WERI-Rb-1 (cell line): Measurements from ENCODE around the gene TTYH2.
A peak's percentile ranks its signal among the peaks of the same experiment; 100 is the strongest.
"Not testable (repeated sequence)": the region's sequence is repeated elsewhere in the genome, so short reads cannot be mapped to it uniquely, and the experiment has no call there.

Source experiments
- DNase-seq: peaks from one replicate; pipeline ENCODE4 v3.0.0-alpha.2; 2020
- H3K27ac ChIP-seq: fragments of 250-450 bp; sonication (Bioruptor Pico); 2 replicates; pipeline ENCODE4 v1.5.1; 2020; ENCODE audit warnings: mild to moderate bottlenecking, moderate library complexity
- H3K27me3 ChIP-seq: fragments of 250-450 bp; sonication (Bioruptor Pico); 2 replicates; pipeline ENCODE4 v1.5.1; 2021; ENCODE audit warnings: mild to moderate bottlenecking, low read depth, moderate library complexity; ENCODE audit not compliant: insufficient read depth, severe bottlenecking
- H3K36me3 ChIP-seq: fragments of 250-450 bp; sonication (Bioruptor Pico); 2 replicates; pipeline ENCODE4 v1.5.1; 2020; ENCODE audit warnings: mild to moderate bottlenecking, moderate library complexity
- H3K4me3 ChIP-seq: 2 replicates; pipeline ENCODE4 v1.5.1; 2011; ENCODE audit warnings: low read depth, mild to moderate bottlenecking, control low read depth, low read length
- H3K9me3 ChIP-seq: fragments of 250-450 bp; sonication (Bioruptor Pico); 2 replicates; pipeline ENCODE4 v1.5.1; 2021; ENCODE audit warnings: mild to moderate bottlenecking, moderate library complexity; ENCODE audit not compliant: severe bottlenecking
- TF ChIP-seq, protein P1 (sequence below): IDR thresholded peaks from 2 replicates; pipeline ENCODE4 v1.5.1; 2011; ENCODE audit warnings: low read depth, mild to moderate bottlenecking, control low read depth, inconsistent platforms, low read length

The TTYH2 gene

DNA sequence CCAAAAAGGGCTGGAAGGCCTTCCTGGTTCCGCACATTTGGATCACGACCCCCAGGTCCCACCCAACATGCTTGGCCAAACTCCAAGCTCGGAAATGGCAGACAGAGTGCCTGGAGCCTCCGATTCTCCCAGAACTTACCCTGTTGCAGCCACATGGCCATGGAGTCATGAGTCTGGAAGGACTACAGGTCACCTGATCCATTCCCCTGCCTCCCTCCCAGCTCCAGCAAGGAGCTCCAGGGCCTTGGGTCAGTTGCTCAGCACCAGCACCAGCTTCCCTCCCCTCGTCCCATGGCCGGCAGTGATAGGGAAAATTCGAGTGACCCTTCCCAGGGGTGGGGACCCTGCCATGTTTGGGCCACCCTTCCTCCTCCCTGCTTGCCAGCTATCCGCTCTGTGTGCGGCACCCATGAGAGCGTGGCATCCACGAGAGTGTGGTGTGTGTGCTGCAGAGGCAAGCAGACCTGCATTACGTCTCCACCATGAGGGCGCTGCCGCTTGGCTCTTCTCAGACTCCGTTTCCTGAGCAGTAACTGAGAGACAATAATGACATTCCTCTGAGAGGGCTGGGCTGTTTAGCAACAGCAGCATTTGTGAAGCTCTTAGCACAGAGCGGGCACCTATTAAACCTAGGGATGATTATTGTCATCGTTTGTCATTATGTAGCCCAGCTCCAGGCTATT lies 31.2 kb upstream of the TTYH2 start:
- Histone ChIP-seq H3K36me3 (no peaks in the 10 kb centered on the region), H3K27me3 (no peaks in the 10 kb centered on the region), H3K27ac (no peak overlapping the region), H3K4me3 (no peak overlapping the region), H3K9me3 (peaks cover 5% of the 10 kb centered on the region)
- DNase-seq = no peak
- TF ChIP-seq, protein P1, sequence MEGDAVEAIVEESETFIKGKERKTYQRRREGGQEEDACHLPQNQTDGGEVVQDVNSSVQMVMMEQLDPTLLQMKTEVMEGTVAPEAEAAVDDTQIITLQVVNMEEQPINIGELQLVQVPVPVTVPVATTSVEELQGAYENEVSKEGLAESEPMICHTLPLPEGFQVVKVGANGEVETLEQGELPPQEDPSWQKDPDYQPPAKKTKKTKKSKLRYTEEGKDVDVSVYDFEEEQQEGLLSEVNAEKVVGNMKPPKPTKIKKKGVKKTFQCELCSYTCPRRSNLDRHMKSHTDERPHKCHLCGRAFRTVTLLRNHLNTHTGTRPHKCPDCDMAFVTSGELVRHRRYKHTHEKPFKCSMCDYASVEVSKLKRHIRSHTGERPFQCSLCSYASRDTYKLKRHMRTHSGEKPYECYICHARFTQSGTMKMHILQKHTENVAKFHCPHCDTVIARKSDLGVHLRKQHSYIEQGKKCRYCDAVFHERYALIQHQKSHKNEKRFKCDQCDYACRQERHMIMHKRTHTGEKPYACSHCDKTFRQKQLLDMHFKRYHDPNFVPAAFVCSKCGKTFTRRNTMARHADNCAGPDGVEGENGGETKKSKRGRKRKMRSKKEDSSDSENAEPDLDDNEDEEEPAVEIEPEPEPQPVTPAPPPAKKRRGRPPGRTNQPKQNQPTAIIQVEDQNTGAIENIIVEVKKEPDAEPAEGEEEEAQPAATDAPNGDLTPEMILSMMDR = no peak

DNA sequence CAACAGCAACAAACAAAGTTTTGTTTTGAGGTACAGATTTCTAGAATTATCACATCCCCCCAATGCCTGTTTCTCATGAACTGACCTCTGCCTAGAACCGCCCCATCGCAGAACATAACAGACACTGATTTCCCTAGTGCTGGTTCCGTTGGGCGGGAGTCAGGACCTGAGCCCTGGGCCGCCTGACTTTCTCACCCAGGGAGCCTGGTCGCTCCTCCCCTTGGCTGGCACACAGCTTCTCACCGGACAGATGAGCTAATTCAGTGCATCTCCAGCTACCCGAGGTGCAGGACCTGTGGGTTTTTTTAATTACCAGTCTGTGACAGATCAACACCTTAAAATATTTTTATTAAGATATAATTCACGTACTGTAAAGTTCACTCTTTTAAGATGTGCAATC lies 30.0 kb upstream of the TTYH2 start:
- no peak for DNase-seq
- Histone ChIP-seq H3K36me3 (no peaks in the 10 kb centered on the region), H3K9me3 (peaks cover 5% of the 10 kb centered on the region), H3K27ac (no peak overlapping the region), H3K4me3 (no peak overlapping the region), H3K27me3 (no peaks in the 10 kb centered on the region)
- TF ChIP-seq, protein P1 = no peak

DNA sequence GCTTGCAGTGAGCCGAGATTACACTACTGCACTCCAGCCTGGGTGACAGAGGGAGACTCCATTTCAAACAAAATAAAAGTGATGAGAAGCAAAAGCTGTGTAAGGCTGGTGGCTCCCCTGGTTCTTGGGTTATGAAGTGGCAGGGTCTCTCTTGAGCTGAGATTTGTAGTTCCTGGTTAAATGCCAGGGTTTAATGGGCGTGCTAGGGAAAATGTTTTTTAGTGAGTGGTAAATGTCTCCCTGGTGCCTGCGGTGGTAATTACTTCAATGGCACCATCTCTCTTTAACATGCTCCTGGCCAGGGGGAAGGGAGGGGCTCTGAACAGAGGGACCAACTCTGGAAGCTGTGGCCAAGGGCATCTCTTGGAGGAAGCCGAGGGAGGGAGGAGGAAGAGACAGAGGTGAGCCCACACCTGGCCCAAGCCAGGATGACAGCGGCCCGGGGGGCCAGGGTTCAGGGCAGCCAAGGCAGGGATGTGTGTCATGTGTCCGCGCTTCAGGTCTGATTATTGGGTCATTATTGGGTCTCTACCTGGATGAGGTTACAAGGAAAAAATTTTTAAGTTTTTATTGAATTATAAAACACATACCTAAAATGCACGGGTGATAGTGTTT lies 27.7 kb upstream of the TTYH2 start:
- no peak overlapping the region for H3K4me3 ChIP-seq
- TF ChIP-seq, protein P1 = no peak
- no peaks in the 10 kb centered on the region for H3K9me3 ChIP-seq
- no peaks in the 10 kb centered on the region for H3K27me3 ChIP-seq
- H3K36me3 ChIP-seq = no peaks in the 10 kb centered on the region
- DNase-seq = no peak
- H3K27ac ChIP-seq = no peak overlapping the region

DNA sequence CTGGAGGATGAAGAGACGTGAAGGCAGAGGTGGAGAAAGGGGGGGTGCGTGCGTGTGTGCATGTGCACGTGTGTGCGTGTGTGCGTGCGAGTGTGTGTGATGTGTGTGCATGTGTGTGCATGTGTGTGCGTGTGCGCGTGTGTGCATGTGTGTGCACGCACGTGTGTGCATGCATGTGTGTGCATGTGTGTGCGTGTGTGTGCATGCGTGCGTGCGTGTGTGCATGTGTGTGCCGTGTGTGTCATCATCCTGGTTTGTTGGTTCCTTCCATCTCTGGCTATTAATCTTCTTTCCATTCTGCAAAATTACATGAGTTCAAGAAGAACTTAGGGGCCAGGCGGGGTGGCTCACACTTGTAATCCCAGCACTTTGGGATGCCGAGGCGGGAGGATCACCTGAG lies 26.9 kb upstream of the TTYH2 start:
- Histone ChIP-seq H3K27me3 (no peaks in the 10 kb centered on the region), H3K4me3 (no peak overlapping the region), H3K27ac (no peak overlapping the region), H3K36me3 (no peaks in the 10 kb centered on the region), H3K9me3 (no peaks in the 10 kb centered on the region)
- TF ChIP-seq, protein P1 = no peak
- no peak for DNase-seq

DNA sequence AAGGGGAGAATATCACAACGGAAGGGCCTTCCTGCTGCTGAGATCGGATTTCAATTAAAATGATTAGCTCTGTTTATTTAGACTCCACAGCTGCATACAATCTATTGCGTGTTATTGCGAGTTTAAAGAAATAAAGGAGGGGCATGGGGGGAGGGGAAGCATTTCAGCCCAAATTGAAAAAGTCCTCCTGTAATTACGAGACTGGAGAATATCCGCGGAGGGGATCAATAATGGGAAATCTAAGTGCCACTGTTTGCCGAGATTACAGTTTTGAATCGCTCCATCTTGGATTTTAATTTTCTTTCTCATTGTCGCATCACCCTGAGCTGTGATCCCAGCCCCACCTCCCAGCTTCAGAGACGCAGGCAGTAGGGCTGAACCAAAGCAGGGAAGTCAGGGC lies 25.6 kb upstream of the TTYH2 start:
- Histone ChIP-seq H3K27ac (peak overlapping the region; percentile 44), H3K9me3 (no peaks in the 10 kb centered on the region), H3K36me3 (no peaks in the 10 kb centered on the region), H3K4me3 (no peak overlapping the region), H3K27me3 (no peaks in the 10 kb centered on the region)
- DNase-seq = no peak
- TF ChIP-seq, protein P1 = no peak

DNA sequence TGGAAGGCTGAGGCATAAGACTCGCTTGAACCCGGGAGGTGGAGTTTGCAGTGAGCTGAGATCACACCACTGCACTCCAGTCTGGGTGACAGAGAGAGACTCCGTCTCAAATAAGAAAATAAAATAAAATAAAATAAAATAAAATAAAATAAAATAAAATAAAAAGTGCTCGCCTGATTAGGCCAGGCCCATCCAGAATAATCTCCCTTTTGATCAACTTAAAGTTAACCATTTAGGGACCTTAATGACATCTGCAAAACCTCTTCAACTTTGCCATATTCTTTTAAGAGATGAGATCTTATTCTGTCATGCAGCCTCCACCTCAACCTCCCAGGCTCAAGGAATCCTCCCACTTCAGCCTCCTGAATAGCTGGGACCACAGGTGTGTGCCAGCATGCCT lies 24.7 kb upstream of the TTYH2 start:
- not testable (repeated sequence) for H3K36me3 ChIP-seq, H3K9me3 ChIP-seq, DNase-seq, H3K27me3 ChIP-seq, H3K4me3 ChIP-seq
- H3K27ac ChIP-seq = peak overlapping the region; percentile 44
